Stimulated activated CD4-positive, alpha-beta T cell treated with anti-CD3 and anti-CD28 coated beads, TNF-alpha, amount 100 ng/mL, for 48 hours (primary cell): Measurements from ENCODE around the gene NPBWR2.
"Not testable (repeated sequence)": the region's sequence is repeated elsewhere in the genome, so short reads cannot be mapped to it uniquely, and the experiment has no call there.

Experiments used
- DNase-seq, 3 donors: peaks; one replicate each; pipeline ENCODE4 v3.0.0-alpha.2; 2020; ENCODE audit warnings: low read depth in 3 of 3

NPBWR2 gene

GRCh38 chr20:64119301-64119680, 11.9 kb upstream of the NPBWR2 start:
- DNase-seq, result no peak

GRCh38 chr20:64117432-64117777, 10.0 kb upstream of the NPBWR2 start:
- not testable (repeated sequence) for DNase-seq

- DNase-seq, result no peak
These were observed 9.4 kb upstream of the NPBWR2 start for GRCh38 chr20:64116541-64117431.

- no peak for DNase-seq
These were observed 8.7 kb upstream of the NPBWR2 start for GRCh38 chr20:64116016-64116415.

- DNase-seq, result no peak
These were observed 8.0 kb upstream of the NPBWR2 start for GRCh38 chr20:64115171-64115911.

- DNase-seq, result no peak
These were observed 7.1 kb upstream of the NPBWR2 start for GRCh38 chr20:64114356-64114971.

- DNase-seq, result no peak
These were observed 6.5 kb upstream of the NPBWR2 start for GRCh38 chr20:64113796-64114355.

- DNase-seq, result no peak
These were observed 6.0 kb upstream of the NPBWR2 start for GRCh38 chr20:64113444-64113775.

GRCh38 chr20:64112691-64113443, 5.5 kb upstream of the NPBWR2 start:
- no peak for DNase-seq

- no peak for DNase-seq
These were observed 4.7 kb upstream of the NPBWR2 start for GRCh38 chr20:64111841-64112641.

- no peak for DNase-seq
These were observed 3.2 kb upstream of the NPBWR2 start for GRCh38 chr20:64110411-64111068.

GRCh38 chr20:64109831-64110391, 2.5 kb upstream of the NPBWR2 start:
- no peak for DNase-seq

GRCh38 chr20:64108731-64109681, 1.6 kb upstream of the NPBWR2 start:
- no peak for DNase-seq

GRCh38 chr20:64107736-64108457, 532 bp upstream of the NPBWR2 start:
- no peak for DNase-seq

GRCh38 chr20:64106435-64106961, 867 bp downstream of the NPBWR2 start:
- DNase-seq, result no peak

- no peak for DNase-seq
These were observed 1.4 kb downstream of the NPBWR2 start for GRCh38 chr20:64105846-64106434.

- DNase-seq, result no peak
These were observed 2.5 kb downstream of the NPBWR2 start for GRCh38 chr20:64104667-64105451.
